ENCODE data around the gene TMPRSS15.

GRCh38 chr21:18403735-18404450 lies at the start of gene TMPRSS15:
- TF ChIP-seq, protein P1, sequence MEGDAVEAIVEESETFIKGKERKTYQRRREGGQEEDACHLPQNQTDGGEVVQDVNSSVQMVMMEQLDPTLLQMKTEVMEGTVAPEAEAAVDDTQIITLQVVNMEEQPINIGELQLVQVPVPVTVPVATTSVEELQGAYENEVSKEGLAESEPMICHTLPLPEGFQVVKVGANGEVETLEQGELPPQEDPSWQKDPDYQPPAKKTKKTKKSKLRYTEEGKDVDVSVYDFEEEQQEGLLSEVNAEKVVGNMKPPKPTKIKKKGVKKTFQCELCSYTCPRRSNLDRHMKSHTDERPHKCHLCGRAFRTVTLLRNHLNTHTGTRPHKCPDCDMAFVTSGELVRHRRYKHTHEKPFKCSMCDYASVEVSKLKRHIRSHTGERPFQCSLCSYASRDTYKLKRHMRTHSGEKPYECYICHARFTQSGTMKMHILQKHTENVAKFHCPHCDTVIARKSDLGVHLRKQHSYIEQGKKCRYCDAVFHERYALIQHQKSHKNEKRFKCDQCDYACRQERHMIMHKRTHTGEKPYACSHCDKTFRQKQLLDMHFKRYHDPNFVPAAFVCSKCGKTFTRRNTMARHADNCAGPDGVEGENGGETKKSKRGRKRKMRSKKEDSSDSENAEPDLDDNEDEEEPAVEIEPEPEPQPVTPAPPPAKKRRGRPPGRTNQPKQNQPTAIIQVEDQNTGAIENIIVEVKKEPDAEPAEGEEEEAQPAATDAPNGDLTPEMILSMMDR (IDR thresholded peaks at IDR 0.05; ENCODE audit: low read depth, low read length): no peak
- no peak for TF ChIP-seq EZH2phosphoT487 (IDR thresholded peaks at IDR 0.05; ENCODE audit: low read depth)
